NB4 (cell line): ENCODE data around the gene NAV3.

Source experiments
- CTCF ChIP-seq: IDR thresholded peaks from one replicate; pipeline ENCODE4 v1.5.1; 2012; ENCODE audit warnings: low read depth, low read length
- MAX ChIP-seq: IDR thresholded peaks from 2 replicates; pipeline ENCODE4 v1.6.1; 2011; ENCODE audit warnings: low read depth, low read length
- POLR2A ChIP-seq: IDR thresholded peaks from 2 replicates; pipeline ENCODE4 v1.6.1; 2011; ENCODE audit warnings: mild to moderate bottlenecking; ENCODE audit not compliant: insufficient read length; ENCODE audit errors: extremely low read depth

GRCh38 chr12:77965790-77966189 is 135.1 kb downstream of the NAV3 start:
- no peak for TF ChIP-seq CTCF
- TF ChIP-seq POLR2A = no peak
- no peak for TF ChIP-seq MAX
